CD14-positive monocyte (primary cell): Measurements from ENCODE around the gene CDK15. TPM values are rescaled to one million over a fixed set of nuclear protein-coding genes. Genes with fewer than 3 reads are reported as not detected.

Source experiments
- DNase-seq, 3 donors: peaks; one replicate each; pipeline ENCODE4 v3.0.0-alpha.2; 2011 to 2022
- H2AFZ ChIP-seq: 2 replicates; pipeline ENCODE4 v1.6.0; 2012; ENCODE audit warnings: mild to moderate bottlenecking, low read depth, low read length, inconsistent platforms; ENCODE audit not compliant: insufficient read depth, poor library complexity, severe bottlenecking
- H3K27ac ChIP-seq, 2 donors: 1 replicate in 1 of 2; 2 replicates in 1 of 2; pipeline ENCODE4 v1.5.1; 2012 to 2013; ENCODE audit warnings: low read length in 2 of 2, control low read depth in 1 of 2, inconsistent platforms in 1 of 2, low read depth in 1 of 2, mild to moderate bottlenecking in 1 of 2
- H3K27me3 ChIP-seq, 2 donors: one replicate each; pipeline versions ENCODE4 v1.6.0 to v1.6.1; 2011 to 2013; ENCODE audit warnings: low read length in 2 of 2; ENCODE audit not compliant: control insufficient read depth in 2 of 2, insufficient read depth in 2 of 2
- H3K36me3 ChIP-seq, 2 donors: replicated peaks in 1 of 2; 1 replicate in 1 of 2; 2 replicates in 1 of 2; pipeline versions ENCODE4 v1.5.1 to v1.6.1; 2012 to 2013; ENCODE audit warnings: low read length in 2 of 2, control low read depth in 1 of 2, inconsistent platforms in 1 of 2, mild to moderate bottlenecking in 1 of 2; ENCODE audit not compliant: insufficient read depth in 2 of 2, control insufficient read depth in 1 of 2
- H3K4me1 ChIP-seq, 2 donors: 1 replicate in 1 of 2; 2 replicates in 1 of 2; pipeline versions ENCODE4 v1.5.1 to v1.6.1; 2012 to 2013; ENCODE audit warnings: low read length in 2 of 2, control low read depth in 1 of 2, inconsistent platforms in 1 of 2, mild to moderate bottlenecking in 1 of 2, moderate library complexity in 1 of 2; ENCODE audit not compliant: insufficient read depth in 2 of 2, control insufficient read depth in 1 of 2
- H3K4me2 ChIP-seq: replicated peaks from 2 replicates; pipeline ENCODE3; 2012; ENCODE audit warnings: low read length, moderate library complexity, mild to moderate bottlenecking; ENCODE audit not compliant: poor library complexity, severe bottlenecking; ENCODE audit errors: extremely low read depth
- H3K4me3 ChIP-seq, 3 experiments: fragments of 200-600 bp in 1 of 3; sonication (generic) in 1 of 3; replicated peaks in 1 of 3; 1 replicate in 2 of 3; 2 replicates in 1 of 3; pipeline ENCODE4 v1.5.1; 2011 to 2013; ENCODE audit warnings: low read length in 3 of 3, mild to moderate bottlenecking in 3 of 3, control low read depth in 2 of 3, low read depth in 2 of 3, inconsistent platforms in 1 of 3, moderate library complexity in 1 of 3
- H3K79me2 ChIP-seq: 2 replicates; pipeline ENCODE4 v1.6.0; 2012; ENCODE audit warnings: mild to moderate bottlenecking, control low read depth, inconsistent platforms, low read length, moderate library complexity; ENCODE audit not compliant: insufficient read depth
- H3K9ac ChIP-seq: 2 replicates; pipeline ENCODE4 v1.6.0; 2017; ENCODE audit warnings: low read length, mild to moderate bottlenecking; ENCODE audit not compliant: insufficient read depth, poor library complexity, severe bottlenecking
- H3K9me3 ChIP-seq, 2 donors: replicated peaks in 1 of 2; 1 replicate in 1 of 2; 2 replicates in 1 of 2; pipeline versions ENCODE4 v1.5.1 to v1.6.1; 2012 to 2013; ENCODE audit warnings: low read length in 2 of 2, control low read depth in 1 of 2; ENCODE audit not compliant: control insufficient read depth in 1 of 2, insufficient read depth in 1 of 2
- H4K20me1 ChIP-seq: 2 replicates; pipeline ENCODE4 v1.6.0; 2012; ENCODE audit warnings: mild to moderate bottlenecking, low read length, control low read depth, moderate library complexity; ENCODE audit not compliant: insufficient read depth
- H3K27ac Mint-ChIP-seq, 7 donors: one replicate each; pipeline ENCODE4 v1.8.0; 2020; ENCODE audit warnings: mild to moderate bottlenecking in 7 of 7, mixed read lengths in 7 of 7, moderate library complexity in 6 of 7, inconsistent platforms in 2 of 7
- H3K27me3 Mint-ChIP-seq, 3 donors: one replicate each; pipeline ENCODE4 v1.8.0; 2021 to 2022; ENCODE audit warnings: low read depth in 3 of 3, mild to moderate bottlenecking in 3 of 3, mixed read lengths in 3 of 3, moderate library complexity in 3 of 3, inconsistent platforms in 1 of 3
- H3K36me3 Mint-ChIP-seq, 2 donors: one replicate each; pipeline ENCODE4 v1.8.0; 2020; ENCODE audit warnings: mixed read lengths in 2 of 2, inconsistent platforms in 1 of 2, mild to moderate bottlenecking in 1 of 2
- H3K4me1 Mint-ChIP-seq: one replicate; pipeline ENCODE4 v1.8.0; 2020; ENCODE audit warnings: mild to moderate bottlenecking, mixed read lengths
- H3K4me3 Mint-ChIP-seq, 2 donors: one replicate each; pipeline ENCODE4 v1.8.0; 2020; ENCODE audit warnings: mild to moderate bottlenecking in 2 of 2, mixed read lengths in 2 of 2, moderate library complexity in 1 of 2
- H3K9me3 Mint-ChIP-seq, 7 donors: one replicate each; pipeline ENCODE4 v1.8.0; 2020 to 2022; ENCODE audit warnings: mixed read lengths in 7 of 7, mild to moderate bottlenecking in 6 of 7, moderate library complexity in 6 of 7, inconsistent platforms in 2 of 7
- CTCF ChIP-seq: fragments of 200-600 bp; IDR thresholded peaks from one replicate; pipeline ENCODE4 v1.8.0; 2022; ENCODE audit warnings: antibody characterized with exemption, mild to moderate bottlenecking
- WGBS: methylation state at CpG from one replicate; pipeline ENCODE4 v1.1.5; 2013; ENCODE audit warnings: missing lambda C conversion rate; ENCODE audit not compliant: insufficient coverage; 5-methylcytosine and 5-hydroxymethylcytosine counted together
- intact Hi-C, 2 donors: fragments of 100-400 bp; cut with micrococcal nuclease; formaldehyde crosslinking; loops; one replicate each; pipeline versions ENCODE4 v1.15.0 to v1.15.1; 2023
- polyA plus RNA-seq, 3 donors: library from polyadenylated mRNA; depleted of rRNA in 1 of 3; unstranded in 2 of 3; stranded (reverse) in 1 of 3; fragments of 300-500 nt in 2 of 3; fragments of >200 nt in 1 of 3; fragmentation: Illumina TruSeq in 2 of 3; gene quantifications; 1 replicate in 2 of 3; 2 replicates in 1 of 3; pipeline ENCODE4 v1.2.3, GENCODE V29; 2012 to 2021

CDK15 gene
- polyA plus RNA-seq, 3 donors = not detected

- H3K4me1 ChIP-seq = peaks cover 0 to 2% of the 10 kb centered on the region in 2 donors
- H3K36me3 ChIP-seq = no peaks in the 10 kb centered on the region
- intact Hi-C loops = no loop called here
- H3K27ac ChIP-seq = no peak overlapping the region
- H2AFZ ChIP-seq = no peak overlapping the region
- H3K27me3 ChIP-seq = peaks cover 0 to 2% of the 10 kb centered on the region in 2 donors
- 79% methylated on average over 4 of the region's 5 CpGs for WGBS
- peak overlapping the region in 1 of 2 donors; percentile 46 for H3K4me3 Mint-ChIP-seq
- H3K36me3 Mint-ChIP-seq = no peaks in the 10 kb centered on the region
- DNase-seq = no peak
- no peak overlapping the region for H3K9ac ChIP-seq
- peaks cover 0 to 2% (median 0%) of the 10 kb centered on the region in 7 donors for H3K9me3 Mint-ChIP-seq
- peaks cover 2 to 6% (median 3%) of the 10 kb centered on the region in 3 donors for H3K27me3 Mint-ChIP-seq
- H3K4me3 ChIP-seq = no peak overlapping the region
- H3K4me2 ChIP-seq = no peak overlapping the region
- TF ChIP-seq CTCF = no peak
- no peaks in the 10 kb centered on the region for H3K79me2 ChIP-seq
- no peaks in the 10 kb centered on the region for H4K20me1 ChIP-seq
- no peaks in the 10 kb centered on the region for H3K9me3 ChIP-seq
- H3K4me1 Mint-ChIP-seq = peaks cover 13% of the 10 kb centered on the region
- no peak overlapping the region for H3K27ac Mint-ChIP-seq
Observed at GRCh38 chr2:201904538-201905420, 98.4 kb downstream of the CDK15 start.

GRCh38 chr2:201906777-201907562, 100.6 kb downstream of the CDK15 start:
- no peak overlapping the region for H3K27ac ChIP-seq
- WGBS = 38% methylated on average over 4 of the region's 10 CpGs
- H3K9ac ChIP-seq = no peak overlapping the region
- H4K20me1 ChIP-seq = no peaks in the 10 kb centered on the region
- no peak overlapping the region for H3K4me2 ChIP-seq
- peaks cover 0 to 5% of the 10 kb centered on the region in 2 donors for H3K4me1 ChIP-seq
- H3K79me2 ChIP-seq = no peaks in the 10 kb centered on the region
- H3K9me3 ChIP-seq = no peaks in the 10 kb centered on the region
- H3K4me3 ChIP-seq = no peak overlapping the region
- H2AFZ ChIP-seq = no peak overlapping the region
- H3K9me3 Mint-ChIP-seq = peaks cover 0 to 2% (median 0%) of the 10 kb centered on the region in 7 donors
- peaks cover 0 to 2% of the 10 kb centered on the region in 2 donors for H3K27me3 ChIP-seq
- no peak for TF ChIP-seq CTCF
- H3K4me3 Mint-ChIP-seq = no peak overlapping the region
- no peaks in the 10 kb centered on the region for H3K36me3 ChIP-seq
- peaks cover 2 to 4% (median 2%) of the 10 kb centered on the region in 3 donors for H3K27me3 Mint-ChIP-seq
- H3K27ac Mint-ChIP-seq = no peak overlapping the region
- peaks cover 10% of the 10 kb centered on the region for H3K4me1 Mint-ChIP-seq
- H3K36me3 Mint-ChIP-seq = no peaks in the 10 kb centered on the region
- intact Hi-C loops = no loop called here
- no peak for DNase-seq
